ENCODE data around the gene BBS4. TPM values are rescaled to one million over a fixed set of nuclear protein-coding genes. Genes with fewer than 3 reads are reported as not detected.

The BBS4 gene
- total RNA-seq, 1 donor from 2014 or later, result 18.5 TPM

- Histone ChIP-seq H3K27me3 (ENCODE audit: low read depth) (no peaks in the 10 kb centered on the region), H3K36me3 (peaks cover 95% of the 10 kb centered on the region), H3K4me3 (no peak overlapping the region), H3K4me1 (no peaks in the 10 kb centered on the region), H3K27ac (no peak overlapping the region), H3K9me3 (peaks cover 15% of the 10 kb centered on the region)
- DNase-seq (no peak), ATAC-seq (no peak)
- TF ChIP-seq CTCF (IDR thresholded peaks at IDR 0.05), result no peak
- intact Hi-C loops (cut with DNase I), result no loop called here
These were observed 80.0 kb downstream of the BBS4 start for GRCh38 chr15:72766025-72766424.

- ATAC-seq (no peak), DNase-seq (no peak)
- no peak overlapping the region for H3K4me3 ChIP-seq
- no peak for TF ChIP-seq CTCF (IDR thresholded peaks at IDR 0.05)
- no peak overlapping the region for H3K27ac ChIP-seq
- no peaks in the 10 kb centered on the region for H3K27me3 ChIP-seq (ENCODE audit: low read depth)
- H3K36me3 ChIP-seq, result peaks cover 95% of the 10 kb centered on the region
- intact Hi-C loops (cut with DNase I), result no loop called here
- H3K9me3 ChIP-seq, result peaks cover 15% of the 10 kb centered on the region
- H3K4me1 ChIP-seq, result no peaks in the 10 kb centered on the region
These were observed 80.8 kb downstream of the BBS4 start for GRCh38 chr15:72766780-72767179.

- no peak for TF ChIP-seq CTCF (IDR thresholded peaks at IDR 0.05)
- DNase-seq, result no peak
- Histone ChIP-seq H3K4me1 (no peaks in the 10 kb centered on the region), H3K4me3 (no peak overlapping the region), H3K36me3 (peaks cover 91% of the 10 kb centered on the region), H3K27me3 (ENCODE audit: low read depth) (no peaks in the 10 kb centered on the region), H3K27ac (no peak overlapping the region), H3K9me3 (peaks cover 15% of the 10 kb centered on the region)
- intact Hi-C loops (cut with DNase I), result no loop called here
- no peak for ATAC-seq
These were observed 84.8 kb downstream of the BBS4 start for GRCh38 chr15:72770673-72771328.

- TF ChIP-seq CTCF (IDR thresholded peaks at IDR 0.05), result no peak
- Histone ChIP-seq H3K9me3 (peaks cover 15% of the 10 kb centered on the region), H3K27ac (no peak overlapping the region), H3K36me3 (peaks cover 86% of the 10 kb centered on the region), H3K4me3 (no peak overlapping the region), H3K27me3 (ENCODE audit: low read depth) (no peaks in the 10 kb centered on the region), H3K4me1 (no peaks in the 10 kb centered on the region)
- ATAC-seq (no peak), DNase-seq (no peak)
- intact Hi-C loops (cut with DNase I), result no loop called here
These were observed 85.3 kb downstream of the BBS4 start for GRCh38 chr15:72771329-72771725.

GRCh38 chr15:72774696-72775383, 88.8 kb downstream of the BBS4 start:
- no peak overlapping the region for H3K4me3 ChIP-seq
- H3K36me3 ChIP-seq, result peaks cover 75% of the 10 kb centered on the region
- intact Hi-C loops (cut with DNase I), result no loop called here
- no peak for DNase-seq
- H3K27me3 ChIP-seq (ENCODE audit: low read depth), result no peaks in the 10 kb centered on the region
- no peak for TF ChIP-seq CTCF (IDR thresholded peaks at IDR 0.05)
- no peaks in the 10 kb centered on the region for H3K9me3 ChIP-seq
- ATAC-seq, result no peak
- H3K4me1 ChIP-seq, result no peaks in the 10 kb centered on the region
- H3K27ac ChIP-seq, result peak overlapping the region; percentile 6
